Stomach (tissue), 9 donors: ENCODE data around the gene CFAP74. TPM values are rescaled to one million over a fixed set of nuclear protein-coding genes. Genes with fewer than 3 reads are reported as not detected.

ENCODE experiments used
- DNase-seq, 2 donors: peaks; one replicate each; pipeline versions ENCODE4 v3.0.0 to v3.0.0-alpha.2; 2013 to 2019
- H3K27ac ChIP-seq, 5 donors: fragments of 200-600 bp in 4 of 5; sonication (generic) in 4 of 5; one replicate each; pipeline ENCODE4 v1.5.1; 2013 to 2019; ENCODE audit warnings: mild to moderate bottlenecking in 1 of 5, moderate library complexity in 1 of 5
- H3K27me3 ChIP-seq, 3 donors: fragments of 200-600 bp; sonication (generic); one replicate each; pipeline ENCODE4 v1.5.1; 2017 to 2019; ENCODE audit warnings: mixed run types in 1 of 3
- H3K36me3 ChIP-seq, 4 donors: fragments of 200-600 bp; sonication (generic); 1 replicate in 3 of 4; 2 replicates in 1 of 4; pipeline ENCODE4 v1.5.1; 2016 to 2019
- H3K4me1 ChIP-seq, 4 donors: fragments of 200-600 bp; sonication (generic); one replicate each; pipeline ENCODE4 v1.5.1; 2016 to 2019
- H3K4me3 ChIP-seq, 4 donors: fragments of 200-600 bp; sonication (generic) in 3 of 4; one replicate each; pipeline ENCODE4 v1.5.1; 2016 to 2019; ENCODE audit warnings: mild to moderate bottlenecking in 1 of 4
- H3K9me3 ChIP-seq, 4 donors: fragments of 200-600 bp; sonication (generic); one replicate each; pipeline ENCODE4 v1.5.1; 2016 to 2019
- CTCF ChIP-seq, 7 experiments: fragments of 450-650 bp in 4 of 7; fragments of 200-600 bp in 3 of 7; sonication (generic) in 3 of 7; IDR thresholded peaks; one replicate each; pipeline ENCODE4 v1.5.1; 2016 to 2019; ENCODE audit warnings: antibody characterized with exemption in 7 of 7, control low read depth in 2 of 7, mild to moderate bottlenecking in 1 of 7
- EP300 ChIP-seq: sonication (generic); formaldehyde crosslinking; IDR thresholded peaks from one replicate; pipeline ENCODE4 v1.6.1; 2017; ENCODE audit warnings: antibody characterized with exemption
- POLR2A ChIP-seq, 4 donors: fragments of 450-650 bp; IDR thresholded peaks; one replicate each; pipeline ENCODE4 v1.6.1; 2016; ENCODE audit warnings: antibody characterized with exemption in 4 of 4, control low read depth in 2 of 4, mild to moderate bottlenecking in 1 of 4, moderate library complexity in 1 of 4
- POLR2AphosphoS5 ChIP-seq, 3 donors: sonication (generic); formaldehyde crosslinking; IDR thresholded peaks; one replicate each; pipeline ENCODE4 v1.6.1; 2016; ENCODE audit warnings: antibody characterized with exemption in 3 of 3
- WGBS, 5 donors: extraction: QIAGEN DNeasy Blood & Tissue Kit in 3 of 5; methylation state at CpG; one replicate each; pipeline versions ENCODE4 v1.1.5 to v1.1.7; 2013 to 2018; 5-methylcytosine and 5-hydroxymethylcytosine counted together
- intact Hi-C: fragments of 100-400 bp; cut with DNase I; formaldehyde crosslinking; loops from one replicate; pipeline ENCODE4 v1.15.1; 2023; ENCODE audit warnings: low total_unique reads
- polyA plus RNA-seq, 3 donors: library from polyadenylated mRNA; stranded (reverse); fragments of 200-250 nt; gene quantifications; one replicate each; pipeline ENCODE4 v1.2.3, GENCODE V29; 2013
- total RNA-seq, 5 donors: library from RNA; depleted of rRNA; stranded (reverse); fragments of >200 nt; gene quantifications; one replicate each; pipeline versions ENCODE4 v1.1.0 to v1.2.3, GENCODE V29; 2014 to 2016
- donor health status: healthy with polysubstance abuse.
- donor health status: Bipolar disorder and iron deficiency.
- donor health status: healthy.

Gene CFAP74
- total and polyA plus RNA-seq, 8 donors: under 0.01 TPM; not detected in 7

- Histone ChIP-seq H3K36me3 (no peaks in the 10 kb centered on the region), H3K4me3 (no peak overlapping the region), H3K27me3 (no peaks in the 10 kb centered on the region), H3K27ac (no peak overlapping the region), H3K4me1 (no peaks in the 10 kb centered on the region), H3K9me3 (no peaks in the 10 kb centered on the region)
- peak in 1 of 2 donors; percentile 4 for DNase-seq
- 81 to 86% (median 84%) methylated on average over 24 to 38 of the region's 38 CpGs for WGBS, 5 donors
- no peak for TF ChIP-seq POLR2AphosphoS5 (IDR thresholded peaks at IDR 0.05)
- TF ChIP-seq POLR2A (IDR thresholded peaks at IDR 0.05): no peak
- no peak for TF ChIP-seq EP300
- no peak for TF ChIP-seq CTCF (IDR thresholded peaks at IDR 0.05)
- intact Hi-C loops: no loop called here
Observed at GRCh38 chr1:1929639-1930545, 73.7 kb downstream of the CFAP74 start.

GRCh38 chr1:1929102-1929638 is 74.4 kb downstream of the CFAP74 start:
- peak in 1 of 2 donors; percentile 2 for DNase-seq
- no peaks in the 10 kb centered on the region for H3K4me1 ChIP-seq
- intact Hi-C loops: no loop called here
- TF ChIP-seq POLR2A (IDR thresholded peaks at IDR 0.05) (no peak), EP300 (no peak), POLR2AphosphoS5 (IDR thresholded peaks at IDR 0.05) (no peak), CTCF (IDR thresholded peaks at IDR 0.05) (no peak)
- 59 to 77% (median 71%) methylated on average over 5 to 10 of the region's 10 CpGs for WGBS, 5 donors
- no peaks in the 10 kb centered on the region for H3K27me3 ChIP-seq
- H3K9me3 ChIP-seq: no peaks in the 10 kb centered on the region
- no peaks in the 10 kb centered on the region for H3K36me3 ChIP-seq
- no peak overlapping the region for H3K4me3 ChIP-seq
- no peak overlapping the region for H3K27ac ChIP-seq

- H3K27ac ChIP-seq: no peak overlapping the region
- no peaks in the 10 kb centered on the region for H3K27me3 ChIP-seq
- WGBS, 5 donors: 64 to 81% (median 73%) methylated on average over 20 to 32 of the region's 34 CpGs
- intact Hi-C loops: no loop called here
- DNase-seq: peak in 1 of 2 donors; percentile 1
- no peak overlapping the region for H3K4me3 ChIP-seq
- H3K4me1 ChIP-seq: no peaks in the 10 kb centered on the region
- no peaks in the 10 kb centered on the region for H3K9me3 ChIP-seq
- no peaks in the 10 kb centered on the region for H3K36me3 ChIP-seq
- TF ChIP-seq CTCF (IDR thresholded peaks at IDR 0.05): no peak
- no peak for TF ChIP-seq EP300
- no peak for TF ChIP-seq POLR2A (IDR thresholded peaks at IDR 0.05)
- TF ChIP-seq POLR2AphosphoS5 (IDR thresholded peaks at IDR 0.05): no peak
Observed at GRCh38 chr1:1928231-1929101, 75.1 kb downstream of the CFAP74 start.

GRCh38 chr1:1927751-1928150 is 75.8 kb downstream of the CFAP74 start:
- Histone ChIP-seq H3K4me1 (no peaks in the 10 kb centered on the region), H3K4me3 (no peak overlapping the region), H3K36me3 (no peaks in the 10 kb centered on the region), H3K27me3 (no peaks in the 10 kb centered on the region), H3K27ac (no peak overlapping the region), H3K9me3 (no peaks in the 10 kb centered on the region)
- TF ChIP-seq EP300 (no peak), POLR2A (IDR thresholded peaks at IDR 0.05) (no peak), CTCF (IDR thresholded peaks at IDR 0.05) (no peak), POLR2AphosphoS5 (IDR thresholded peaks at IDR 0.05) (no peak)
- peak in 1 of 2 donors; percentile 1 for DNase-seq
- 76 to 83% (median 81%) methylated on average over 25 of the region's 25 CpGs for WGBS, 5 donors
- intact Hi-C loops: no loop called here
